WTC11 (cell line): ENCODE measurements around the gene ZBTB32. TPM values are rescaled to one million over a fixed set of nuclear protein-coding genes. Genes with fewer than 3 reads are reported as not detected.

Experiments
- ATAC-seq: fragments of 200-7000 bp; cut with Tn5 transposase; 2 replicates; pipeline ENCODE4 v1.10.0; 2021; ENCODE audit warnings: mild to moderate bottlenecking, moderate library complexity
- CTCF ChIA-PET: fragments of 300-600 bp; sonication (Branson Sonifier 250); formaldehyde crosslinking; loops from one replicate; lab custom pipeline; 2021; ENCODE audit warnings: antibody characterized with exemption; lab: Charles Lee
- POLR2A ChIA-PET: fragments of 350-600 bp; sonication (Branson Sonifier 250); formaldehyde crosslinking; loops from one replicate; lab custom pipeline; 2021; ENCODE audit warnings: antibody characterized with exemption; lab: Charles Lee
- DNase-seq: peaks from one replicate; pipeline ENCODE4 v3.0.0; 2021; ENCODE audit warnings: low spot score
- H3K27ac Mint-ChIP-seq: 2 replicates; pipeline ENCODE4 v1.8.0; 2021; ENCODE audit warnings: mixed read lengths
- H3K27me3 Mint-ChIP-seq: 2 replicates; pipeline ENCODE4 v1.8.0; 2021; ENCODE audit warnings: low read depth, mild to moderate bottlenecking, moderate library complexity, mixed read lengths
- H3K36me3 Mint-ChIP-seq: 2 replicates; pipeline ENCODE4 v1.8.0; 2021; ENCODE audit warnings: mixed read lengths
- H3K4me1 Mint-ChIP-seq: 2 replicates; pipeline ENCODE4 v1.8.0; 2022; ENCODE audit warnings: mixed read lengths
- H3K4me3 Mint-ChIP-seq: 2 replicates; pipeline ENCODE4 v1.8.0; 2021; ENCODE audit warnings: mild to moderate bottlenecking, moderate library complexity, mixed read lengths
- H3K9me3 Mint-ChIP-seq: 2 replicates; pipeline ENCODE4 v1.8.0; 2021; ENCODE audit warnings: mixed read lengths
- ATF2 ChIP-seq: sonication (generic); formaldehyde crosslinking; IDR thresholded peaks from 2 replicates; pipeline ENCODE4 v1.8.1; 2022; ENCODE audit warnings: low read depth, missing genetic modification reagents, borderline replicate concordance
- E2F5 ChIP-seq: sonication (generic); formaldehyde crosslinking; IDR thresholded peaks from 2 replicates; pipeline ENCODE4 v1.8.1; 2022; ENCODE audit warnings: mild to moderate bottlenecking, moderate library complexity, missing genetic modification reagents
- ELF4 ChIP-seq: sonication (generic); formaldehyde crosslinking; IDR thresholded peaks from 2 replicates; pipeline ENCODE4 v1.8.1; 2022; ENCODE audit warnings: low read depth, mild to moderate bottlenecking, moderate library complexity, missing genetic modification reagents
- ESRRA ChIP-seq: sonication (generic); formaldehyde crosslinking; IDR thresholded peaks from 2 replicates; pipeline ENCODE4 v1.8.1; 2022; ENCODE audit warnings: mild to moderate bottlenecking, missing genetic modification reagents, borderline replicate concordance
- ETV6 ChIP-seq: sonication (generic); formaldehyde crosslinking; IDR thresholded peaks from 2 replicates; pipeline ENCODE4 v1.8.1; 2022; ENCODE audit warnings: mild to moderate bottlenecking, missing genetic modification reagents
- FOXK1 ChIP-seq: sonication (generic); formaldehyde crosslinking; IDR thresholded peaks from 2 replicates; pipeline ENCODE4 v1.8.0; 2022; ENCODE audit warnings: mild to moderate bottlenecking, moderate library complexity, missing genetic modification reagents
- GRHL2 ChIP-seq: fragments of 250-450 bp; sonication (Bioruptor Pico); IDR thresholded peaks from 2 replicates; pipeline ENCODE4 v1.8.0; 2022; ENCODE audit warnings: mild to moderate bottlenecking, moderate library complexity; ENCODE audit not compliant: insufficient replicate concordance, severe bottlenecking
- HMGXB4 ChIP-seq: sonication (generic); formaldehyde crosslinking; IDR thresholded peaks from 2 replicates; pipeline ENCODE4 v1.8.1; 2023; ENCODE audit warnings: mild to moderate bottlenecking, moderate library complexity, missing genetic modification reagents
- IRF1 ChIP-seq: sonication (generic); formaldehyde crosslinking; IDR thresholded peaks from 2 replicates; pipeline ENCODE4 v1.8.0; 2023; ENCODE audit warnings: missing genetic modification reagents
- MAX ChIP-seq: sonication (generic); formaldehyde crosslinking; IDR thresholded peaks from 2 replicates; pipeline ENCODE4 v1.8.0; 2022; ENCODE audit warnings: mild to moderate bottlenecking, missing genetic modification reagents
- NFATC4 ChIP-seq: fragments of 250-450 bp; sonication (Bioruptor Pico); IDR thresholded peaks from 2 replicates; pipeline ENCODE4 v1.9.0; 2021; ENCODE audit warnings: mild to moderate bottlenecking
- NR2C2 ChIP-seq: sonication (generic); formaldehyde crosslinking; IDR thresholded peaks from 2 replicates; pipeline ENCODE4 v1.8.0; 2022; ENCODE audit warnings: mild to moderate bottlenecking, missing genetic modification reagents
- RELA ChIP-seq: sonication (generic); formaldehyde crosslinking; IDR thresholded peaks from 2 replicates; pipeline ENCODE4 v1.8.1; 2022; ENCODE audit warnings: missing genetic modification reagents, mild to moderate bottlenecking, borderline replicate concordance
- SOX15 ChIP-seq: fragments of 250-450 bp; sonication (Bioruptor Pico); IDR thresholded peaks from 2 replicates; pipeline ENCODE4 v1.9.0; 2021; ENCODE audit warnings: mild to moderate bottlenecking
- SP1 ChIP-seq: sonication (generic); formaldehyde crosslinking; conservative IDR thresholded peaks from 2 replicates; pipeline ENCODE4 v1.8.1; 2022; ENCODE audit warnings: missing genetic modification reagents
- USF2 ChIP-seq: sonication (generic); formaldehyde crosslinking; IDR thresholded peaks from 2 replicates; pipeline ENCODE4 v1.8.1; 2023; ENCODE audit warnings: mild to moderate bottlenecking, missing genetic modification reagents, moderate library complexity
- ZNF219 ChIP-seq: sonication (generic); formaldehyde crosslinking; IDR thresholded peaks from 2 replicates; pipeline ENCODE4 v1.8.0; 2023; ENCODE audit warnings: missing genetic modification reagents, mild to moderate bottlenecking, borderline replicate concordance
- ZNF232 ChIP-seq: sonication (generic); formaldehyde crosslinking; IDR thresholded peaks from 2 replicates; pipeline ENCODE4 v1.8.0; 2022; ENCODE audit warnings: mild to moderate bottlenecking, missing genetic modification reagents
- ZNF416 ChIP-seq: fragments of 250-450 bp; sonication (Bioruptor Pico); IDR thresholded peaks from 2 replicates; pipeline ENCODE4 v1.9.0; 2021; ENCODE audit warnings: mild to moderate bottlenecking, inconsistent platforms
- total RNA-seq: library from RNA; stranded (reverse); gene quantifications from 3 replicates; pipeline ENCODE4 v1.2.3, GENCODE V29; 2021

The ZBTB32 gene
- total RNA-seq, 1 experiment from 2014 or later, result 0.11 TPM

GRCh38 chr19:35748106-35749020 lies 44.0 kb downstream of the ZBTB32 start, which contains the start of gene LIN37 (continued):
- peak; percentile 92 for TF ChIP-seq SP1
- no peak for TF ChIP-seq E2F5 (CRISPR knock-in tag)
- TF ChIP-seq ELF4, result no peak
- TF ChIP-seq NFATC4 (CRISPR knock-in tag), result no peak
- TF ChIP-seq ETV6 (CRISPR knock-in tag), result peak; percentile 52; the same call in 1 of the 2 replicates
- TF ChIP-seq NR2C2 (CRISPR knock-in tag), result 0 out of 2 replicates have a peak, but pooled peaks have one; percentile 54
- peak; percentile 34; the same call in 1 of the 2 replicates for TF ChIP-seq USF2 (CRISPR knock-in tag)
- no peak for TF ChIP-seq SOX15 (CRISPR knock-in tag)
- TF ChIP-seq MAX (CRISPR knock-in tag), result peak; percentile 39; the same call in 1 of the 2 replicates
- no peak for TF ChIP-seq ZNF219 (CRISPR knock-in tag)

- POLR2A ChIA-PET, result no interaction called here
- no peak for ATAC-seq
- peaks cover 18% of the 10 kb centered on the region for H3K4me1 Mint-ChIP-seq
- no peak for TF ChIP-seq ESRRA
- no peak for TF ChIP-seq E2F5 (CRISPR knock-in tag)
- TF ChIP-seq GRHL2 (CRISPR knock-in tag), result no peak
- TF ChIP-seq FOXK1 (CRISPR knock-in tag), result no peak
- no peak for TF ChIP-seq SP1
- TF ChIP-seq HMGXB4 (CRISPR knock-in tag), result no peak
- TF ChIP-seq IRF1 (CRISPR knock-in tag), result no peak
- no peak for TF ChIP-seq ZNF416 (CRISPR knock-in tag)
- TF ChIP-seq ATF2 (CRISPR knock-in tag), result no peak
- no peak for TF ChIP-seq RELA
- no peak for TF ChIP-seq USF2 (CRISPR knock-in tag)
- no peak for TF ChIP-seq ZNF232 (CRISPR knock-in tag)
- TF ChIP-seq, all 79 proteins: peak for 0
- no peak for DNase-seq
- CTCF ChIA-PET, result interaction anchor here (1.1 kb wide), 1 partner anchor 34 kb away, joined by 3 read pairs; no protein-coding TSS in a partner anchor
- Mint-ChIP-seq H3K4me3 (peak overlapping the region; percentile 33; the same call in 1 of the 2 replicates), H3K27me3 (peaks cover 6% of the 10 kb centered on the region), H3K9me3 (no peaks in the 10 kb centered on the region), H3K36me3 (no peaks in the 10 kb centered on the region), H3K27ac (no peak overlapping the region)
Observed at GRCh38 chr19:35750167-35750566, 45.8 kb downstream of the ZBTB32 start.
